HepG2 (cell line): ENCODE measurements around the gene C20orf204. TPM values are rescaled to one million over a fixed set of nuclear protein-coding genes. Genes with fewer than 3 reads are reported as not detected.
A peak's percentile ranks its signal among the peaks of the same experiment; 100 is the strongest.

ENCODE experiments used
- AHR ChIP-seq: IDR thresholded peaks from 2 replicates; pipeline ENCODE4 v1.6.1; 2018; ENCODE audit warnings: missing genetic modification reagents, missing compliant biosample characterization
- ARHGAP35 ChIP-seq: sonication (generic); formaldehyde crosslinking; IDR thresholded peaks from 2 replicates; pipeline ENCODE4 v1.9.0; 2022; ENCODE audit warnings: mild to moderate bottlenecking, inconsistent platforms, moderate library complexity, missing genetic modification reagents, borderline replicate concordance
- FOXP4 ChIP-seq: sonication (generic); formaldehyde crosslinking; IDR thresholded peaks from 2 replicates; pipeline ENCODE4 v1.4.0; 2020; ENCODE audit warnings: missing genetic modification reagents
- LCORL ChIP-seq, 2 experiments: fragments of 450-650 bp in 1 of 2; sonication (generic) in 1 of 2; formaldehyde crosslinking in 1 of 2; IDR thresholded peaks; 2 replicates each; pipeline versions ENCODE4 v1.5.0 to v1.6.1; 2017 to 2020; ENCODE audit warnings: antibody characterized with exemption in 1 of 2, missing genetic modification reagents in 1 of 2
- MIXL1 ChIP-seq: IDR thresholded peaks from 2 replicates; pipeline ENCODE4 v1.6.1; 2016
- NFKB2 ChIP-seq: sonication (generic); formaldehyde crosslinking; IDR thresholded peaks from 2 replicates; pipeline ENCODE4 v1.4.0; 2020; ENCODE audit warnings: missing genetic modification reagents, borderline replicate concordance
- NPAS2 ChIP-seq: sonication (generic); formaldehyde crosslinking; IDR thresholded peaks from 2 replicates; pipeline ENCODE4 v1.8.0; 2022; ENCODE audit warnings: mild to moderate bottlenecking, missing genetic modification reagents, borderline replicate concordance
- PCBP2 ChIP-seq: fragments of 200-400 bp; formaldehyde crosslinking; optimal IDR thresholded peaks from 2 replicates; pipeline ENCODE3; 2018; ENCODE audit warnings: low read length, low read depth; ENCODE audit not compliant: poor library complexity, severe bottlenecking
- POLR2A ChIP-seq, 2 experiments: IDR thresholded peaks; 2 replicates each; pipeline ENCODE4 v1.6.1; 2011; ENCODE audit warnings: low read depth in 2 of 2, low read length in 2 of 2, mild to moderate bottlenecking in 1 of 2, moderate library complexity in 1 of 2; ENCODE audit not compliant: insufficient read depth in 1 of 2
- PRDM10 ChIP-seq: sonication (generic); formaldehyde crosslinking; IDR thresholded peaks from 2 replicates; pipeline ENCODE4 v1.4.0; 2020; ENCODE audit warnings: low read depth, missing genetic modification reagents
- SAP130 ChIP-seq: IDR thresholded peaks from 2 replicates; pipeline ENCODE4 v1.6.1; 2016; ENCODE audit warnings: low read depth
- SNRNP70 ChIP-seq: fragments of 200-400 bp; formaldehyde crosslinking; IDR thresholded peaks from 2 replicates; pipeline ENCODE4 v1.6.1; 2017; ENCODE audit warnings: mild to moderate bottlenecking, low read depth, low read length, moderate library complexity
- SP5 ChIP-seq: IDR thresholded peaks from 2 replicates; pipeline ENCODE4 v1.6.1; 2016; ENCODE audit warnings: low read depth, borderline replicate concordance
- YEATS4 ChIP-seq: sonication (generic); formaldehyde crosslinking; IDR thresholded peaks from 2 replicates; pipeline ENCODE4 v1.4.0; 2020; ENCODE audit warnings: missing genetic modification reagents, borderline replicate concordance
- ZHX1 ChIP-seq: sonication (generic); formaldehyde crosslinking; IDR thresholded peaks from 2 replicates; pipeline ENCODE4 v1.8.1; 2022; ENCODE audit warnings: low read depth, mild to moderate bottlenecking, missing genetic modification reagents
- ZNF121 ChIP-seq: sonication (generic); formaldehyde crosslinking; IDR thresholded peaks from 2 replicates; pipeline ENCODE4 v1.5.0; 2020; ENCODE audit warnings: mild to moderate bottlenecking, missing genetic modification reagents
- ZNF292 ChIP-seq: sonication (generic); formaldehyde crosslinking; IDR thresholded peaks from 2 replicates; pipeline ENCODE4 v1.8.1; 2022; ENCODE audit warnings: mild to moderate bottlenecking, low read depth, missing genetic modification reagents, borderline replicate concordance
- ZNF329 ChIP-seq: sonication (generic); formaldehyde crosslinking; IDR thresholded peaks from 2 replicates; pipeline ENCODE4 v1.9.0; 2021; ENCODE audit warnings: low read depth, mild to moderate bottlenecking, missing genetic modification reagents
- ZNF510 ChIP-seq: sonication (generic); formaldehyde crosslinking; IDR thresholded peaks from 2 replicates; pipeline ENCODE4 v1.4.0; 2020; ENCODE audit warnings: low read depth, mild to moderate bottlenecking, missing genetic modification reagents
- ZNF703 ChIP-seq: sonication (generic); formaldehyde crosslinking; IDR thresholded peaks from 2 replicates; pipeline ENCODE4 v1.5.1; 2020; ENCODE audit warnings: missing genetic modification reagents, mild to moderate bottlenecking, moderate library complexity, borderline replicate concordance
- ZNF781 ChIP-seq: sonication (generic); formaldehyde crosslinking; IDR thresholded peaks from 2 replicates; pipeline ENCODE4 v1.5.1; 2020; ENCODE audit warnings: borderline replicate concordance, mild to moderate bottlenecking, missing genetic modification reagents; ENCODE audit errors: not compliant biosample characterization
- polyA plus RNA-seq, 8 experiments: library from polyadenylated mRNA; depleted of rRNA in 3 of 8; stranded (reverse) in 7 of 8; unstranded in 1 of 8; fragments of >200 nt; fragmentation: Illumina TruSeq in 4 of 8; extraction: Trizol in 4 of 8; gene quantifications; 2 replicates each; pipeline versions ENCODE4 v1.2.1 to v1.2.3, GENCODE V29; 2011 to 2016; ENCODE audit warnings: low read depth in 4 of 8, missing spikeins in 1 of 8, mixed read lengths in 1 of 8; ENCODE audit not compliant: insufficient read depth in 1 of 8
- total RNA-seq, 5 experiments: library from RNA; depleted of rRNA; stranded (reverse); fragments of >200 nt; fragmentation: Illumina TruSeq; extraction: Trizol; gene quantifications; 2 replicates each; pipeline ENCODE4 v1.2.3, GENCODE V29; 2016; ENCODE audit warnings: low read depth in 1 of 5

Gene C20orf204
- total and polyA plus RNA-seq, 2 of the 13 experiments (the other 11 are each of a cell fraction or from before 2014, with no cell fraction given): 22.1 to 80.0 TPM

DNA sequence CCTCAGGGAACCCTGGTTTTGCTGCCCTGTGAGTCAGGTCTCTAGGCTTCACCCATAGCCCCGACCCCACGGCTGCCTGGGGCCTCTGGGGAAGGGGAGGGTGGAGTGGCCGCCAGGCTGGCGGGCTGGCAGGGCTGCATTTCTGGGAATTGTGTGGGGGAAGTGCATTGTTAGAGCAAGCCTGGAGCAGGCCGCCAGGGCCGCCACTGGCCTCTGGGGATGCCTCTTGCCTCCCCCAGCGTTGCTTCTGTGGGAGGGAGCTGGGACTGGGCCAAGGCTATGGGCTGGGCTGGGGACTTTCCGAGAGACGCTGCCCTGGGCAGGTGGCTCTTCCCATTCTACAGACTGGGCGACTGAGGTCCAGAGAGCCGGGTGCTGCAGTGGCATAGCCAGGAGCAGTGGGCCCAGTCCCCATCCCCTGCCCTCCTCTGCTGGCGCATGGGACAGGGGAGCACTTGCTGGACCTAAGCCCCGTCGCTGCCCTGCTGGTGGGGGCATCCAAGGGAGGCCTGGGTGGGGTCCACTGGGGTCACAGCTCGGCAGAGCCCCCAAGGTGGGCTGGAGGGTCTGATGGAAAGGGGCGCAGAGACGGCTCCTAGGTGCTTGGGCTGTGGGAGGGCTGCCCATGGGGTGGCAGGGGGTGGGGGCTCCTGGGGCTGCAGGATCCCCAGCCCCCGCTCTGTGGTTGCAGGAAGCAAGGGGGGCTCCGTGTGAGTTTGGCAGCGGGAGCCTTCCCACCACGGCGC lies 20.1 kb downstream of the C20orf204 start (continued):
- TF ChIP-seq NPAS2 (no peak), LCORL (IDR thresholded peaks at IDR 0.05) (no peak), LCORL (CRISPR knock-in tag; IDR thresholded peaks at IDR 0.05) (no peak), ZNF292 (CRISPR knock-in tag) (peak; percentile 44; the same call in 1 of the 2 replicates), NFKB2 (CRISPR knock-in tag) (no peak), YEATS4 (CRISPR knock-in tag) (peak; percentile 18; the same call in 1 of the 2 replicates), SP5 (peak; percentile 77; the same call in 1 of the 2 replicates), PRDM10 (CRISPR knock-in tag) (peak; percentile 25; the same call in 1 of the 2 replicates), SAP130 (CRISPR knock-in tag) (peak; percentile 72), POLR2A (IDR thresholded peaks at IDR 0.05; ENCODE audit: insufficient read depth in 1 of 2, low read depth in 2 of 2, low read length in 2 of 2) (peak in 1 of 2 experiments; percentile 65; a peak in 2 of 4 replicates), ZNF329 (CRISPR knock-in tag) (no peak), ZNF703 (no peak), PCBP2 (no peak), ZNF121 (peak; percentile 91), ARHGAP35 (peak; percentile 60), ZHX1 (CRISPR knock-in tag) (0 out of 2 replicates have a peak, but pooled peaks have one; percentile 3), ZNF510 (no peak), AHR (CRISPR knock-in tag) (peak; percentile 79; the same call in 1 of the 2 replicates), MIXL1 (peak; percentile 46; the same call in 1 of the 2 replicates), ZNF781 (CRISPR knock-in tag) (peak; percentile 37), SNRNP70 (no peak), FOXP4 (CRISPR knock-in tag) (peak; percentile 40; the same call in 1 of the 2 replicates)
